ENCODE results near the gene ZSCAN18.

DNA sequence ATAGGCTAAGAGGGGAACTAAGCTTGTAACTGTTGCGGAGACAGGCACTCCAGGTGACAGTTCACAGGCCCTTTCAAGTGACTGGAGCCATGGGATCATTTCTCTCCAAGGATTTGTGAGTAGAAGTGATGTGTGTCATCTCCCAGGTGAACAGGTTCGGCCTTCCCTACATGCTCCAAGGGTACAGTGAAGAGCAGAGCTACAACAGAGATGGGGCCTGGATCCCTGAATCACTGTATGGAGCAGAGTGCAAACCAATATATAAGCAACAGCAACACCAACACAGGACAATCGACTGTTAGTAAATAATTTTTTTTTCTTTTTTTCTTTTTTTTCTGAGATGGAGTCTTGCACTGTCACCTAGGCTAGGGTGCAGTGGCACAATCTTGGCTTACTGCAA is 15.0 kb downstream of the ZSCAN18 start:
- TF ChIP-seq POLR2A (IDR thresholded peaks at IDR 0.05), result no peak
- TF ChIP-seq, protein P1, sequence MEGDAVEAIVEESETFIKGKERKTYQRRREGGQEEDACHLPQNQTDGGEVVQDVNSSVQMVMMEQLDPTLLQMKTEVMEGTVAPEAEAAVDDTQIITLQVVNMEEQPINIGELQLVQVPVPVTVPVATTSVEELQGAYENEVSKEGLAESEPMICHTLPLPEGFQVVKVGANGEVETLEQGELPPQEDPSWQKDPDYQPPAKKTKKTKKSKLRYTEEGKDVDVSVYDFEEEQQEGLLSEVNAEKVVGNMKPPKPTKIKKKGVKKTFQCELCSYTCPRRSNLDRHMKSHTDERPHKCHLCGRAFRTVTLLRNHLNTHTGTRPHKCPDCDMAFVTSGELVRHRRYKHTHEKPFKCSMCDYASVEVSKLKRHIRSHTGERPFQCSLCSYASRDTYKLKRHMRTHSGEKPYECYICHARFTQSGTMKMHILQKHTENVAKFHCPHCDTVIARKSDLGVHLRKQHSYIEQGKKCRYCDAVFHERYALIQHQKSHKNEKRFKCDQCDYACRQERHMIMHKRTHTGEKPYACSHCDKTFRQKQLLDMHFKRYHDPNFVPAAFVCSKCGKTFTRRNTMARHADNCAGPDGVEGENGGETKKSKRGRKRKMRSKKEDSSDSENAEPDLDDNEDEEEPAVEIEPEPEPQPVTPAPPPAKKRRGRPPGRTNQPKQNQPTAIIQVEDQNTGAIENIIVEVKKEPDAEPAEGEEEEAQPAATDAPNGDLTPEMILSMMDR (IDR thresholded peaks at IDR 0.05), result no peak
